ENCODE results near the gene INO80D.

INO80D gene

GRCh38 chr2:206071807-206072206 lies 14.2 kb downstream of the INO80D start:
- no peak for TF ChIP-seq CTCF (IDR thresholded peaks at IDR 0.05; ENCODE audit: low read depth, low read length, missing control alignments)
- no peak overlapping the region for H3K4me3 ChIP-seq (replicated peaks; ENCODE audit: low read depth, low read length)
- no peak for DNase-seq (ENCODE audit: extremely low read depth, low read depth)

- no peak for DNase-seq (ENCODE audit: extremely low read depth, low read depth)
- H3K4me3 ChIP-seq (replicated peaks; ENCODE audit: low read depth, low read length) = no peak overlapping the region
- TF ChIP-seq CTCF (IDR thresholded peaks at IDR 0.05; ENCODE audit: low read depth, low read length, missing control alignments) = no peak
Measured at GRCh38 chr2:206069417-206069816, 16.6 kb downstream of the INO80D start.

GRCh38 chr2:206068207-206068606 lies 17.8 kb downstream of the INO80D start:
- no peak for DNase-seq (ENCODE audit: extremely low read depth, low read depth)
- TF ChIP-seq CTCF (IDR thresholded peaks at IDR 0.05; ENCODE audit: low read depth, low read length, missing control alignments) = no peak
- no peak overlapping the region for H3K4me3 ChIP-seq (replicated peaks; ENCODE audit: low read depth, low read length)

GRCh38 chr2:206064077-206064476 lies 21.9 kb downstream of the INO80D start:
- no peak for TF ChIP-seq CTCF (IDR thresholded peaks at IDR 0.05; ENCODE audit: low read depth, low read length, missing control alignments)
- DNase-seq (ENCODE audit: extremely low read depth, low read depth) = no peak
- H3K4me3 ChIP-seq (replicated peaks; ENCODE audit: low read depth, low read length) = no peak overlapping the region

GRCh38 chr2:206063635-206064034 lies 22.3 kb downstream of the INO80D start:
- DNase-seq (ENCODE audit: extremely low read depth, low read depth) = no peak
- H3K4me3 ChIP-seq (replicated peaks; ENCODE audit: low read depth, low read length) = no peak overlapping the region
- no peak for TF ChIP-seq CTCF (IDR thresholded peaks at IDR 0.05; ENCODE audit: low read depth, low read length, missing control alignments)

GRCh38 chr2:206062724-206063123 lies 23.2 kb downstream of the INO80D start:
- DNase-seq (ENCODE audit: extremely low read depth, low read depth) = no peak
- no peak for TF ChIP-seq CTCF (IDR thresholded peaks at IDR 0.05; ENCODE audit: low read depth, low read length, missing control alignments)
- no peak overlapping the region for H3K4me3 ChIP-seq (replicated peaks; ENCODE audit: low read depth, low read length)

GRCh38 chr2:206056286-206056685 lies 29.7 kb downstream of the INO80D start:
- DNase-seq (ENCODE audit: extremely low read depth, low read depth) = no peak
- no peak for TF ChIP-seq CTCF (IDR thresholded peaks at IDR 0.05; ENCODE audit: low read depth, low read length, missing control alignments)
- no peak overlapping the region for H3K4me3 ChIP-seq (replicated peaks; ENCODE audit: low read depth, low read length)
